GM04503 (cell line): ENCODE results near the gene AFF3.

ENCODE experiments used
- DNase-seq: peaks from one replicate; pipeline ENCODE4 v3.0.0-alpha.2; 2012; ENCODE audit warnings: low read depth

AFF3 gene

DNA sequence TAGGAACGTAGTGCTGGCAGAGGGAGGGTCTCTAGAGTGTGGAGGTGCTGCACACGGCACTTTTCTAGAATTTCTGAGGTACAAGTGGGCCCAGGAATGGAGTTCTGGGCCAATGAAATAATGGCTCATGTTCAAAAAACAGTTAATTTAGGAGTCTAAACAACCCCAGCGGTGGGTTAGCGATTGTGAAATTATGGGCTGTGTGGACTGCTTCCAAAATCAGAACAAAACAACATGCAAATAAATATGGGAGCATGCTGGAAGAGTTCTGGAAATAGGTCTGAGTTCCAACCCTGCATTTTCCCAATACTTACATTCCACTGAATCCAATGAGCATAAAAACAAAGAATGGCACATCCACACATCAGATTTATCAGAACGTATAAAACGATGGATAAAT lies 317.6 kb downstream of the AFF3 start:
- DNase-seq, result no peak

DNA sequence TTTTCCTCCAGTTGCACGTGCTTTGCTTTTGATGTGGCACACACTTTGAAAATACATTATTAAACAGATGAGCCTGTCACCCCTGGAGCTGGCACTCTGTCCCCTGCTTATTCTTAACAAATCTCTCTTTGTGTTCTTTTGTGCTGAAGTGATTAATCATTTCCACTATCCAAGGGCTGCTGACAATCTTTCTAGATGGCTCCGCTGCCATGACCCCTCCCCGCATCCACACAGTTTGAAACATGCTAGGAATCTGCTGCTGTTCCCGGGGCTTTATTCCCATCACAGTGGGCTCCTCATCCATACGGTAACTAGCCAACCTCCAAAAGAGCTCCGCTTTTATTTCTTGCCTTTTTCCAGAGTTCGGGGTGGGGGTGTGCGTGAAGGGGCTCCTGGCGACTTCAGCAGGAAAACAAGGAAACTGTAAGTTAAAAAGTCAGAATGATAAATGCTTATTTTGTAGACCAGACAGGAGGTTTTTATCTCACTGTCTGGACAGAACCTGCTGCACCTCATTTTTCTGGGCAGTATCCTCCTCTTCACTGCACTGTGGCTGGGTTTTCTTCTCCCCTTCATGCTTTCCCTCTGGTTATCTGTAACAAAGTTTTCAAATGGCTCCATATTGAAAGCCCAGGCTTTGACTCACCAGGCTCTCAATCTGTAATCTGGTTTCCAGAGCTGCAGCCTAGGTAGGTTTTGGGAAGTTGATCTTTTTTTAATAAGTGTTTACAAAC lies 319.7 kb downstream of the AFF3 start:
- no peak for DNase-seq

DNA sequence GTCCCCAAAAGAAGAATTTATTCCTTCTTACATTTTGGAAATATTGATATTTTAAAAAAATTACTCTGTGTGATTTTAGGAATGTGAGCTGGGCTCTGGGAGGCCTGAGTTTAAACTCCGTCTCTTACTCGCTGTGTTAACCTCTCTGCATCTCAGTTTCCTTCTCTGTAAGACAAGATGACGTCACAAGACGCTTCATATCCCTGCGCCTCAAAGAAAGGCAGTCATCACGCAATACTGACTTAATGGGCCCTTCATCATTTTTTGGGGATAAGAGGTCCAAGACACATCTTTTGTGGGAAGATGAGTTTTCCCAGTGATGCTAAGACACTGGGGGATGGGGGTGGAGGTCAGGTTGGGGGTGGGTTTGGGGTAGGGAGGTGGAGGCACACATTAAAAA lies 320.4 kb downstream of the AFF3 start:
- DNase-seq, result no peak

DNA sequence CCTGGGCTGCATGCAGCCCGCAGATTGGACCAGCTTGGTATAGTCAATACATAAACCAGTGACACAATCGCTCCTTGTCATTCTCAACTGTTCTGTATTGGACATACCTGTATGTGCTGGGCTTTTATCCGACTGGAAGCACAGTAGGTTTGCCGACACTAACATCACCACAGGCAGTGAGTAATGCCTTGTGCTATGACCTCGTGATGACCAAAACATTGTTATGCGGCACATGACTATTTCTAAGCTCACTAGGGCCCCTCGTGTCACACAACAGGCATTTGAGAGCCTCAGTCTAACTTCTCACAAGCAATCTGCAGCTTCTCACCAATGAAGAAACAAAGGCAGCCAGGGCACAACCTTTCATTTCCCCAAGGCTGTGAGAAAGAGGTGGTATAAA lies 320.8 kb downstream of the AFF3 start:
- DNase-seq, result no peak

DNA sequence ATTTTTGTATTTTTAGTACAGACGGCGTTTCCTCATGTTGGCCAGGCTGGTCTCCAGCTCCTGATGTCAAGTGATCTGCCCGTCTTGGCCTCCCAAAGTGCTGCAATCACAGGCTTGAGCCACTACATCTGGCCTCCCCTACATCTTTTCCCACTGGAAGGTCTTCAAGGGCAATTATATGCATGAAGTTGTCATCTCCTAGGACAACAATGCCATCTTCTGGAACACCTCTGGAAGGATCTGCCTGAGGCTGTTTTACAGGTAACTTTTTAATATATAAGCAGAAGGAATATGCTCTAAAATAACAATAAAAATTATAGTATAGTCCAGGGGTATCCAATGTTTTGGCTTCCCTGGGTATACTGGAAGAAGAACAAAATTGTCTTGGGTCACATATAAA lies 321.4 kb downstream of the AFF3 start:
- no peak for DNase-seq

DNA sequence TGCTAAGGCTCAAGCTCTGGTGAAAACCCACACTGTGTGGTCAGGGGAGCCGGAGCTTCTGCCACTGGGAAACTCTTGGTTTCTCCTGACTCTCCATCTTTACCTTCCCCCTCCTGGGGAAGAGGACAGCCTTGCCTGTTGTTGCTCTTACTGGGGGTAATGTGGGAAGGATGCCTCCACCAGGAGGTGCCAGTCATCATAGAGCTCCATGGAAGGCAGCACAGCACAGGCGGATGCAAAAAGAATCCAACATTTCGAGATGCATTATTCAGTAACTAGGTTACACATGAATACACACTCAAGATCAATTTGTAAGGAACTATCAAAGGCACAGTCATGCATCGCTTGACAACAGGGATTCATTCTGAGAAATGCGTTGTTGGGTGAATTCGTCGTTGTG lies 322.6 kb downstream of the AFF3 start:
- DNase-seq, result no peak

DNA sequence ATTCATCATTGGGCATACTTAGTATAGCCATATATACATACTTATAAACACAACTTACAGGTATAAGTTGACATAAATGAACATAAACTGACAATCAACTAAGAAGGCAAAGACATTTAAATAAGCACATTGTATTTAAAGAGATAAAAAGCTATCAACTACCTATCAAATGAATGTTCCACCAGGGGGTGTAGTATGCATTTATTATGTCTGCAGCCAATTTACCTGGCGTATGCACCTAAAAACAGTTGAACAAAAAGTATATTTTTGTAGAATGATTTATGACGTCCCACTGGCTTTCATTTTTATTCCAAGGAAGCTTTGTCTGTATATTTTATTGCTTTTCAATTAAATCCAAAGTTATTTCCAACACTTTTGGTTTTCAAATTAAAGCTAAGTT lies 323.5 kb downstream of the AFF3 start:
- no peak for DNase-seq

DNA sequence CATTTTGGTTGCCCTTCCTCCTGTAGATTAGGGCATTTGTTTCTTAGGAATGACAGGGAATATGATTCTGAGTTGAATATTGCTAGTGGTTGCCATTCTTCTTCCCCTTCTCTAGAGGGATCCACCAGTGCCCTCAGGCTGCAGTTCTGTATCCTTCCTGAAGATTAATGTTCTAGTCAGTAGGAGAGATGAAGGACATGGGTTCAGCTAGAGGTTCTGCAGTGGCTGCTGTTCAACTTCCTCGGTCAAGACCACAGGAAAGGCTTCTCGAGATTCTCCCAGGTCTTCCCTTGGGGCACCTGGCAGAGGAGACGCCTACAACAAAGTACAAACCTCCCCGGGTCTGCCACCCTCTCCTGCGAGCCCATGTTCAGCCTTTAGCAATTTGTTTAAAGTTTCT lies 325.5 kb downstream of the AFF3 start:
- DNase-seq, result no peak

DNA sequence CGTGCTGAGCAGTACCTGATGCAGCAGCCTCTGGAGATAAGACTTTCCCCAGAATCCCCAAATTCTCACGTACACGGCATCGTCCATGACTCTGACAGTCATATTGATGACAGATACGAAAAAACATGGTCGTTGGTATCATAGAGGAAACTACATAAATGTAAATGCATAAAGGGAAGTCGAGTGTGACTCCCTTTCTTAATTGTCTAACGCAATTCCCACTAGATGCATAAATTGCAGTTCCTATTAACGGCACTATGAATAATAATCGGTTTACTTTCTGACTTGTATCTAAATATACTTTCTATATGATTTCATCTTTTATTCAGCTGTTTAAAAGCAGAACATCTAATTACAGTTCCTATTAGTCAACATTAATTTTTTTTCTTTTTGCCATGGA lies 330.0 kb downstream of the AFF3 start:
- no peak for DNase-seq

DNA sequence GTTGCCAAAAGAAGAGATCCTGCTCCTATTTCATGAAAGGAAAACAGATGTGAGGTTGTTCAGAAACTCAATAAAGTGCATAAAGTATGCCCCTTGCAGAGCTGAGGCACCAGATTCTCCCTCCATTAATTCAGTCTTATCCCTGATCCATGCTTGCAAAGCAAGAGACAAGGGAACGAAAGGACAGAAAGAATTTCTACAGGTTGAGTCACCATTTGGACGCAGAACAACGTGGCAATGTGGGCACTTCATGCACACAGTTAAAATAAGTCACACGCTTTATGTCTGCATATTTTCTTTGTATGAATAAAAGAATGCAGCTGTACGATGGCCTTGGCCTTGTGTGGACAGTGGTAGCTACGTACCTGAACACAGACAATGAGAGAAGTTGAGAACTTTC lies 330.8 kb downstream of the AFF3 start:
- peak; percentile 59 for DNase-seq

DNA sequence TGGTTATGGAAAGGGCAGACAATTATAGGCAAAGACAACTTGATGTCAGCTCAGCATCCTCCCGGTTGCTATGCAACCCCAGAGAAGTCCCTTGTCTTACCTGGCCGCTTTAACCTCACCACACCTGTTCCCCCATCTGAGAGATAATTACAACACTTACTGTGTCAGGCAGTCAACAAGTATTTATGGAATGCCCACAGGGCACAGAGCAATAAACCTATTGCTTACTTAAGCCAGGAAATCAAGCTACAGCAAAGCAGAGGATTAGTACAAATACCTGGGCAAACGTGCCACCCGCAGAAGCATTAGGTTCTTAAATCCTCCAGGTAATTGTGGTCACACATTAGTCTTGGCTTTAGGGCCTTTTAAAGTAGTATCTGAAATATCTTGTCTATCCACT lies 332.2 kb downstream of the AFF3 start:
- DNase-seq, result no peak

DNA sequence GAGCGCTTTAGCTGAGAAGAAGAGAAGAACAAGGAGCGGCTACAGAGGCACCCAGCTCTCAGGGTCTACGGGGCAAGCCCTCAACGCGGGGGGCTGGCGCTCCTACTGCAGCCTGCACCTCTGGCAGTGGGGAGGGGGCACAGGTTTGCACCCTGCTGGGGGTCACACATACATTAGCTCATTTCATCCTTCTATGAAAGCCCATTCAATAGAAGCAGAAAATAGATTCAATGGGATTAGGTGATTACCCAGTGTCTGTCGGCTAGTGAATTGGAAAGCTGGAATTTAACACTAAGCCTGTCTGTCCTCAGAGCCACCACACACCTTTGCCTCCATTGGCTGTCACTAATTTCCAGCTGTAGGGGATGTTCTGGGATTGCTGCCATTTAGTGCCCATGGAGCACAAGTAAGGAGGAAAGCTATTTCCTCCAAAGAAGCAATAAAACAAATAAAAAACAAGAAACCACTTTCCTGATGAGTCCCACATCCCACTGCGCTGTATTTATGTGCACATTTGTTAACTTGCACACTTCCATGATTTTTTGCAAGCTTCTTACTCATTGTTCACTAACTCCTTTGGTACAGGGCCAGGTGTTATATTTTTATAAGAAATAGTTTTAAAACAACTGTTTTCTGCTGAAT lies 333.0 kb downstream of the AFF3 start:
- no peak for DNase-seq

DNA sequence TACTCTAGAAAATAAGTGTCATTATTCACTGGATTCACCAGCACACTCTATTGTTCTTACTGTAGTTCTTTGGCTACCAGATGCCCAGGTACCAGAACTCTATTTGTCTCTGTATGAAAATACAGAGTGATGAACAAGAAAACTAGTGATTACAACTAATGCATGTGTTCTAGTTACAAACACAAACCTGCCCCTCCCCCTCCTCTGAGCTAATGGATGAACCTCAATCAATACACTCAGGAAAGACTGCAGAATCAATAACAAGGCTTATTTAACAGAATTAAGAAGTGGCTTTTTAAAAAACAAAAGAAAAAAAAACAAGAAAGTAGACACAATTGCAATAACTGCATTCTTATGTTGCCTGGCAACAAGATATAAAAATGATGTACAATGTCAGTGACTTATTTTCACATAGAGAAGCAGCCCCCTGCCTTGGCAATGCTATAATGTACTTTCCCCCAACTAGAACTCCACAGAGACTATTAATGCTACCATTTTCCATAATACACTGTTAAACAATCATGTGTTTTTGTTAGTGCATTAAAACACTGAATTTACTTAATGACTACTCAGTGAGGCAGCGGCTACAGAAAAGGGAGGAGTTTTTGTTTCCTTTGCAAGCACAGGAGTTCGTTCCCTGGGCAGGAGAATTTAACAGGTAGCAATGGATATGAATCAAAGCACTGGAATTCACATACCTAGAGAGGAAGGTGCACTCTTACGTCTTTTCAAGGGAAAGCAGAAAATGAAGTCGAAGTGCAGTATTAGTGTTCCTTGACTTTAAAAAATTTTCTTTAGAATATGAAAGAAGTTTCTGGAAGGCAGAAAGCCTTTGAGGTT lies 333.8 kb downstream of the AFF3 start:
- DNase-seq, result no peak

DNA sequence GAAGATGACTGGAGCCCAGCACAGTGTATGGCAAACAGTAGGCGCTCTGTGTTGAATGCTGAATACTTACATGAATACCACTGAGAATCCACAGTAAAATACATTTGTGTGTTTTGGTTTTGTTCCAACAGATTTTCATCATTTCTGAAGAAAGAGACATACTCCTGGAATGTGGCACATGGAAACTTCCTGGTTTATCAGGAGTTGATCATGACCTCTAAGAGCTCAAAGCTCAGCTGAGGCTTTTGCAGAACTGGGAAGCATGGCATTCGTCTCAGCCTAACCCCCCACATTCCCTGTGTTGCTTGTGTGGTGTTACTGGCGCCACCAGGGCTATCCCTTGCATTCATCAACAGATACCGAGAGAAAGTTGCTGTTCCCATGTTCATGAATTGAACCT lies 335.6 kb downstream of the AFF3 start:
- DNase-seq, result peak; percentile 51

DNA sequence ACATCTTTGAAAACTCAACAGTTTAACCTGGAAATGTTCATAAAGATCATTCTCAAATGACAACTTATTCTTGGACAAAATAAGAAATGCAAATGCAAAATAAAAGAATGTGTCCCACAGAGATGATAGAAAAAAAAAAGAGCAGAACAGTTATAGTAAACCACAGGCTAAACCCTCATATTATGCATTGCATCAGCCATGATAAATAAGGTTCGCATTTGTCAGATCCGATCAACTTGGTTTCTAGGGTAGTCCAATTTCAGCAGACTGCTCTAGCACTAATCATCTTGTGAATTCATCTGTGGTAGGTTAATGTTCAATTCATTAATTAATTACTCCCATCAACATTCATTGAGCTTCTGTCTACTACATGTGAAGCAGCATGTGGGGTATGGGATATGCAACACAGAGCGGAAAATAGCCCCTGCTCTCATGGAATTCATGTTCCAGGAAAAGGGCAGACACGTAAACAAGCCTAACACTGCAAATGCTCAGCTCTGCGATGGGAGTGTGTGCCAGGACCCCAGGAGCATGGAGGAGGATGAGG lies 336.4 kb downstream of the AFF3 start:
- no peak for DNase-seq

DNA sequence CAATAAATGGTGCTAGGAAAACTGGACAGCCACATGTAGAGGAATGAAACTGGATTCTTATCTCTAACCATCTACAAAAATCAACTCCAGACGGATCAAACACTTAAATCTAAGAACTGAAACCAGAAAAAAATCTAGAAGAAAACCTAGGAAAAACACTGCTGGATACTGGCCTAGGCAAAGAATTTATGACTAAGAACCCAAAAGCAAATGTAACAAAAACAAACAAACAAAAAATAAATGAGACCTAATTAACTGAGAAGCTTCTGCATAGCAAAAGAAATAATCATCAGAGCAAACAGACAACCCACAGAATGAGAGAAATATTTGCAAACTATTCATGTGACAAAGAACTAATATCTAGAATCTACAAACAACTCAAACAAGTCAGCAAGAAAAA lies 338.5 kb downstream of the AFF3 start:
- peak; percentile 50 for DNase-seq

DNA sequence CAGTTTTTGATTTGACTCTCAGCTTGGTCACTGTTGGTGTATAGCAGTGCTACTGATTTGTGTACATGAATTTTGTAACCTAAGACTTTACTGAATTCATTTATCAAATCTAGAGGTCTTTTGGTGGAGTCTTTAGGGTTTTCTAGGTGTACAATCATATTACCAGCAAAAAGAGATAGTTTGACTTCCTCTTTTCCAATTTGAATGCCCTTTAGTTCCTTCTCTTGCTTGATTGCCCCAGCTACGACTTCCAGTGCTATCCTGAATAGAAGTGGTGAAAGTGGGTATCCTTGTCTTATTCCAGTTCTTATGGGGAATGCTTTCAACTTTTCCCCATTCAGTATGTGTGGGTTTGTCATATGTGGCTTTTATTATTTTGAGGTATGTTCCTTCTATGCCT lies 339.7 kb downstream of the AFF3 start:
- no peak for DNase-seq

DNA sequence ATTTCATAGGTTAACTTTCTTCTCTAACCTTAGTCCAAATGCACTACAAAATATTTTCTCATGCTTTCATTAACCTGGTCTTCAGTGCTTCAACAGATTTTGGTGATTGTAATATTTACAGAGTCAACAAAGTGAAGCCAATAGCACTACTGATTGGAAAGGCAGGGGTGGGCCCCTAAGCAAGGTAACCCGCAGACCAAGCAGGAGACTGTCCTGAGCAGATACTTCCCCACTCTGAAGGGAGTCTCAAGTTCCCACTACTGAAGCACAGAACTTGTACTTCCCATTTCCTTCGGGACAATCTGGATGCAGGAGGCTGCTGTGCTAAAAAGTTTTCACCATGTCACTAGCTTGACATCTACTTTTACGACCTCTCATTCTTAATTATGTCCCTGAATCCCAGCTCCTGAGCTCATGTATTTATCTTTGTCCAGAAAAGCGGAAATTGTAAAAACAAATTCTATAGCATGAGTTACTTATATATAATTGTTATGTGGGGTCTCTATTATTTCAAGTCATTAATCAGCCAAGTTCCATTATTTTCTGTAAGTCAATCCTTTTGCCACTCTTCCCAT lies 341.0 kb downstream of the AFF3 start:
- no peak for DNase-seq

DNA sequence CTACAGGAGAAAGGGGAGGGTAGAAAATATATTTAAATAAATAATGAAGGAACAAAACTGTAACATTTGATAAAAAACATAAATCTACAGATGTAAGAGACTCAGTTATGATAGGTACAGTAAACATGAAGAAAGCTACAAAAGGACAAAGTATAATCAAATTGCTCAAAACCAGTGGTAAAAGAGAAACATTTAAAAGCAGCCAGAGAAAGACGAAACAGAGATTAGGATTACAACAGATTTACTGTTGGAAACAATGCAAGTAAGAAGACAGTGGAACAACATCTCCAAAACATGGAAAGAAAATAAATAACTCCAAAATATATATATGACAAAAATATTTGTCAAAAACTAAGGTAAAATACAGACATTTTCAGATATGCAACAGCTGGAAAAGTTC lies 344.9 kb downstream of the AFF3 start:
- no peak for DNase-seq

DNA sequence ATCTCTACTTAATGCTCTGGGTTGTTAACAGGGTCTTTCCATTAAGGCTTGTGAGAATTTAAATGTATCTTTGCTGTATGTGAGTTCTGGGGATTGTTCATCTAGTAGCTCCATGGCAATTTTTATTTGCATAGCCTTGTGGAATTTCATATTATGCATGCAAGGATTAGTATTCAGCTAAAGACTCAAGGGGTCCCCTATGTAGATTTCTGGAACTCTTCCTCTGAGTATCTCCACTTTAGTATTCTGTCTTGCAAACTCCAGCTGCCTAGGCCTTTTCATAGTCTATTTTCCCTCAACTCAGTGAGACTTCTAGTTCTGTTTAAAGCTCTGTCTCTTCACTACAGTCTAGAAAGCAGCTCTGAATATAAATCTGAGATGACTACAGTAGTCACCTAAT lies 348.0 kb downstream of the AFF3 start:
- DNase-seq, result no peak

DNA sequence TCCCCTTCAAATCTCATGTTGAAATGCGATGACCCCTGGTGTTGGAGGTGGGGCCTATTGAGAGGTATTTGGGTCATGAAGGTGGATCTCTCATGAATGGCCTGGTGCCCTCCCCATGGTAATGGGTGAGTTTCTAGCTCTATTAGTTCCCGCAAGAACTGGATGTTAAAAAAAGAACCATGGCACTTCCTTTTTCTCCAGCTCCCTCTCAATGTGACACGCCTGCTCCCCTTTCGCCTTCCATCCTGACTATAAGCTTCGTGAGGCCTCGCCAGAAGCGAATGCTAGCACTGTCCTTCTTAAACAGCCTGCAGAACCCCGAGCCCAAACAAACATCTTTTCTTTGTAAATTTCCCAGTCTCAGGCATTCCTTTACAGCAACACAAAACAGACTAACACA lies 349.4 kb downstream of the AFF3 start:
- DNase-seq, result no peak

DNA sequence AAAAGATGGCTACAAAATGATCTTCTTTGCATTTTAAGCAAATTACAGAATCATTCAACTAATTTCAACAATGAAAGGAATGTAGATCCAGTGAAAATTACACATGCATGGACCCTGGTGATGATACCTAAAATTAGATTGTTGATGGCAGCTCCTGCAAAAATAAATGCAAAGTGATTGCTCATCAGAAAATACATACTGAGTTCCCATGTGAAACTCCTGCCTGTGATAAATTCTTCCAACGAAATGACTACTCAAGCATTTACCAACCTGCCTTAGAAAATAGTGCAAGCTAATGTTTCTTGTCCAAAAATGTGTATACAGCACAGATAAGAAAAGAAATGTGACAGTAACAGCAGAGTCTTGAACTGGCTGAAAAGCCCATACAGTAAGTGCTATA lies 352.5 kb downstream of the AFF3 start:
- DNase-seq, result no peak
